Esophagus muscularis mucosa (tissue), 4 donors: ENCODE data around the gene TNS1. TPM values are rescaled to one million over a fixed set of nuclear protein-coding genes. Genes with fewer than 3 reads are reported as not detected.

Source experiments
- DNase-seq: peaks from one replicate; pipeline ENCODE4 v3.0.0-alpha.2; 2017; ENCODE audit errors: extremely low spot score
- H3K27ac ChIP-seq, 4 donors: fragments of 200-600 bp; sonication (generic); replicated peaks in 1 of 4; 1 replicate in 3 of 4; 2 replicates in 1 of 4; pipeline ENCODE4 v1.5.1; 2016 to 2019; ENCODE audit warnings: mild to moderate bottlenecking in 1 of 4
- H3K27me3 ChIP-seq, 4 donors: fragments of 200-600 bp; sonication (generic); one replicate each; pipeline versions ENCODE4 v1.5.1 to v1.6.0; 2016 to 2019
- H3K36me3 ChIP-seq, 4 donors: fragments of 200-600 bp; sonication (generic); one replicate each; pipeline ENCODE4 v1.5.1; 2016 to 2019
- H3K4me1 ChIP-seq, 4 donors: fragments of 200-600 bp; sonication (generic); one replicate each; pipeline ENCODE4 v1.5.1; 2016 to 2019
- H3K4me3 ChIP-seq, 4 donors: fragments of 200-600 bp; sonication (generic); 1 replicate in 2 of 4; 2 replicates in 2 of 4; pipeline ENCODE4 v1.5.1; 2016 to 2019; ENCODE audit warnings: mild to moderate bottlenecking in 4 of 4, moderate library complexity in 1 of 4
- H3K9me3 ChIP-seq, 4 donors: fragments of 200-600 bp; sonication (generic); 1 replicate in 3 of 4; 2 replicates in 1 of 4; pipeline ENCODE4 v1.5.1; 2016 to 2019
- EP300 ChIP-seq: sonication (generic); formaldehyde crosslinking; IDR thresholded peaks from one replicate; pipeline ENCODE4 v1.6.1; 2017; ENCODE audit warnings: antibody characterized with exemption
- POLR2A ChIP-seq: fragments of 450-650 bp; IDR thresholded peaks from one replicate; pipeline ENCODE4 v1.6.1; 2017; ENCODE audit warnings: antibody characterized with exemption, moderate library complexity, mild to moderate bottlenecking, low read depth
- POLR2AphosphoS5 ChIP-seq, 2 donors: sonication (generic); formaldehyde crosslinking; IDR thresholded peaks; one replicate each; pipeline ENCODE4 v1.6.1; 2017; ENCODE audit warnings: antibody characterized with exemption in 2 of 2
- WGBS: methylation state at CpG from one replicate; pipeline ENCODE4 v1.1.5; 2018; 5-methylcytosine and 5-hydroxymethylcytosine counted together
- intact Hi-C: fragments of 100-400 bp; cut with DNase I; formaldehyde crosslinking; loops from one replicate; pipeline ENCODE4 v1.15.1; 2023
- total RNA-seq, 4 donors: library from RNA; depleted of rRNA; stranded (reverse); fragments of >200 nt; gene quantifications; one replicate each; pipeline versions ENCODE4 v1.1.0 to v1.2.1, GENCODE V29; 2016
- TF ChIP-seq, protein P1 (sequence below), 3 experiments: fragments of 200-600 bp in 2 of 3; fragments of 450-650 bp in 1 of 3; sonication (generic) in 2 of 3; IDR thresholded peaks; one replicate each; pipeline ENCODE4 v1.5.1; 2017 to 2019; ENCODE audit warnings: antibody characterized with exemption in 3 of 3, mild to moderate bottlenecking in 2 of 3, moderate library complexity in 1 of 3

Gene TNS1
- total RNA-seq, 4 donors from 2014 or later: 1,001 to 2,170 (median 1,411) TPM

DNA sequence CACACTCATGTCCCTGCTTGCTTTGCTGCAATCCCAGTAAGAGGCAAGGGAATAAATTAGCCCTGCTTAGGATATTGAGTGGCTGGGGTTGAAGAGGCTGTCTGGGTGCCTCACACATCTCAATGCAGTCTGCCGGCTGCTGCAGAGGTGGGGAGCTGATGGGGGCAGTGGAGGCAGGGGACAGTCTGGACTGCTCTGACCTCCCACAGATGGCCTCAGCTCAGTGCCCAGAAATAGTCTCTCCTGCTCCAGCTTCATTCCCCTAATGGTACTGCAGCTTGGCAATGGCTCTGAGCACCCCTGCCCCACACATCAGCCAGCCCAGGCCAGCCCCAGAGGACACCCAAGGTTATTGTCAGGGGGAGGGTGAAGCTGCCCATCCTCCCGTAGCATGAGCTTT, 21.5 kb upstream of the TNS1 start:
- 90% methylated on average over 2 of the region's 2 CpGs for WGBS
- TF ChIP-seq POLR2AphosphoS5 (IDR thresholded peaks at IDR 0.05): no peak
- TF ChIP-seq, protein P1, sequence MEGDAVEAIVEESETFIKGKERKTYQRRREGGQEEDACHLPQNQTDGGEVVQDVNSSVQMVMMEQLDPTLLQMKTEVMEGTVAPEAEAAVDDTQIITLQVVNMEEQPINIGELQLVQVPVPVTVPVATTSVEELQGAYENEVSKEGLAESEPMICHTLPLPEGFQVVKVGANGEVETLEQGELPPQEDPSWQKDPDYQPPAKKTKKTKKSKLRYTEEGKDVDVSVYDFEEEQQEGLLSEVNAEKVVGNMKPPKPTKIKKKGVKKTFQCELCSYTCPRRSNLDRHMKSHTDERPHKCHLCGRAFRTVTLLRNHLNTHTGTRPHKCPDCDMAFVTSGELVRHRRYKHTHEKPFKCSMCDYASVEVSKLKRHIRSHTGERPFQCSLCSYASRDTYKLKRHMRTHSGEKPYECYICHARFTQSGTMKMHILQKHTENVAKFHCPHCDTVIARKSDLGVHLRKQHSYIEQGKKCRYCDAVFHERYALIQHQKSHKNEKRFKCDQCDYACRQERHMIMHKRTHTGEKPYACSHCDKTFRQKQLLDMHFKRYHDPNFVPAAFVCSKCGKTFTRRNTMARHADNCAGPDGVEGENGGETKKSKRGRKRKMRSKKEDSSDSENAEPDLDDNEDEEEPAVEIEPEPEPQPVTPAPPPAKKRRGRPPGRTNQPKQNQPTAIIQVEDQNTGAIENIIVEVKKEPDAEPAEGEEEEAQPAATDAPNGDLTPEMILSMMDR (IDR thresholded peaks at IDR 0.05): no peak
- TF ChIP-seq POLR2A: no peak
- TF ChIP-seq EP300: no peak
- Histone ChIP-seq H3K9me3 (no peaks in the 10 kb centered on the region), H3K36me3 (no peaks in the 10 kb centered on the region), H3K4me3 (no peak overlapping the region), H3K27me3 (no peaks in the 10 kb centered on the region), H3K27ac (no peak overlapping the region), H3K4me1 (peaks cover 12 to 31% (median 16%) of the 10 kb centered on the region in 4 donors)
- DNase-seq: no peak
- intact Hi-C loops: no loop called here

DNA sequence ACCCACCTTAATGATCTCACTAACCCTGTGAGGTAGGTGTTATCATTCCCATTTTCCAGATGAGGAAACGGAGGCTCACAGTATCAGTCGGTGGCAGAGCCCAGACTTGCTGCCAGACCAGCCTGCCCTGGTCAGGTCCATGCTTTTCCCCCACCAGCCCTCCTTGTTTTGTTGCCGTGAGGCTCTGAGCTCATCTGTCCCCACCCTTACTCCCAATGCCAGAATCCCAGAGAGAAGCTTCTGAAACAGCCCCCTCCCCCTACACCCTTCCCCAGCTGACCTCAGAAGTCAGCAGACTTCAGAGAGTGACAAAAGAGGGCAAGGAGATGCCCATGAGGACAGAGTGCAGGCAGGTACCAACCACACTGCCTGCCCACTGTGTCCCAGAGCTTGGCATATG, 20.8 kb upstream of the TNS1 start:
- intact Hi-C loops: no loop called here
- 94% methylated on average over 2 of the region's 3 CpGs for WGBS
- no peaks in the 10 kb centered on the region for H3K36me3 ChIP-seq
- H3K9me3 ChIP-seq: no peaks in the 10 kb centered on the region
- peaks cover 12 to 27% (median 15%) of the 10 kb centered on the region in 4 donors for H3K4me1 ChIP-seq
- DNase-seq: no peak
- H3K27me3 ChIP-seq: no peaks in the 10 kb centered on the region
- no peak overlapping the region for H3K27ac ChIP-seq
- no peak overlapping the region for H3K4me3 ChIP-seq
- TF ChIP-seq EP300: no peak
- no peak for TF ChIP-seq POLR2A
- TF ChIP-seq POLR2AphosphoS5 (IDR thresholded peaks at IDR 0.05): no peak
- TF ChIP-seq, protein P1 (IDR thresholded peaks at IDR 0.05): no peak

DNA sequence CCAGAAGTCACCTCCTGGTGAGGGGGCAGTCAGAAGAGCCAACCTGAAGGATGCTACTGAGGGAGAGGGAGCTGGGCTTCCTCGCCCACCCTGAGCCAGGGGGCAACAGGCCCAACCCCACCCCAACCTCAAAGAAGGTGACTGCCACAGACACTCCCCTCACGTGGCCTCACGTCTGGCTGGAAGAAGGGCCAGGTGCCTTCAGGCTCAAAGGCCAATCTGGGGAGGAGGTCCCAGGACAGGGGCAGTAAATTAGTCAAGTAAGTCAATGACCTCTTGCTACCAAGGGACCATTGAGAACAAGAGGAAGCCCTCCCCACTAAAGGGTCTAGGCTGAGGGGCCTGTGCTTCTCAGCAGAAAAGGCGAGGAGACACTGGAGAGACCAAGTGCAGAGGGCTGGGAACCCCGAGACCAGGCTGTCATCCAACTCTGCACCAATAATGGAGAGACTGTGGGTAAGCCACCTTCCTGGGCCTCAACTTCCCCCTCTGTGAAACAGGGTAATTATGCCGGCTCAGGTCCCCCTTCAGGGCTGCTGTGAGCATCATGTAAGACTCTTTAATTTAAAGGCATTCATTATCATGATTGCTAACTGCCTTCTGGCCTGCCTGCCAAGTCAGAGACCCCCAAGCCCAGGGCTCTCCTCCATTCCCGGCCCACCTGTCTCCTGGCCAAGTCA, 20.2 kb upstream of the TNS1 start:
- H3K4me1 ChIP-seq: peaks cover 18 to 30% (median 22%) of the 10 kb centered on the region in 4 donors
- no peak overlapping the region for H3K27ac ChIP-seq
- H3K36me3 ChIP-seq: no peaks in the 10 kb centered on the region
- TF ChIP-seq POLR2A: no peak
- no peak for TF ChIP-seq EP300
- TF ChIP-seq, protein P1 (IDR thresholded peaks at IDR 0.05): no peak
- TF ChIP-seq POLR2AphosphoS5 (IDR thresholded peaks at IDR 0.05): no peak
- intact Hi-C loops: no loop called here
- no peak for DNase-seq
- no peak overlapping the region for H3K4me3 ChIP-seq
- H3K27me3 ChIP-seq: no peaks in the 10 kb centered on the region
- H3K9me3 ChIP-seq: no peaks in the 10 kb centered on the region
- 86% methylated on average over 7 of the region's 7 CpGs for WGBS

DNA sequence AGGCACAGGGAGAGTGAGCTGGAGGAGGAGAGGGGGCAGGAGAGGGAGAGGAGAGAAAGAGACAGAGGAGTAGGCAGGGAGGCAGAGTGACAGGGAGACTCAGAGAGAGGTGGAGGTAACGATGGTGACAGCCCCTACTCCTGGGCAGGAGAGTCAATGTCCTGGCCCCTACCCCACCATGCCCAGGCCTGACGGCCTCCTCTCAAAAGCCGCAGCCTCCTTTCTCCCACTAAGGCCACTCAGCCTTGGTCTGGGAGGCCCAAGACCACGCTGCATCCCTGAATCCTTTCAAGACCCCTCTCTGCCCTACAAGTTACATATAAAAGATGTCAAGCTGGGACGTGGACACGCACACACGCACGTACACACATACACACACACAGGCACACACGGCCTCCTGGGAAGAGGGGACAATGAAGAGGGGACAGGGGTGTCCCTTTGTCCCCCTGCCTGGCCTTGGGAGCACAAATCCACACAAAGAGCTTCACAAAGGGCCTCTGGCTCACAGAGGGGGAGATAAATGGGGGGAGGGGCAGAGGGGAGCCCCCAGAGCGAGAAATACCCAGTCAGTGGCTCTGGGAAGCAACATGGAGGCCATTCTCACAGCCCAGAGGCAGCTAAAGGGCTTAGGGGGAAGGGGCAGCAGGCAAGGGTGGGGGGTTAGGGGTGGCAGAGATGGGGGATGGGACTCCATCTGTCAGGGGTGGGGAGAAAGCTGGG, 19.5 kb upstream of the TNS1 start:
- peaks cover 25 to 33% (median 29%) of the 10 kb centered on the region in 4 donors for H3K4me1 ChIP-seq
- 99% methylated on average over 10 of the region's 10 CpGs for WGBS
- intact Hi-C loops: no loop called here
- TF ChIP-seq EP300: no peak
- TF ChIP-seq POLR2AphosphoS5 (IDR thresholded peaks at IDR 0.05): no peak
- H3K27me3 ChIP-seq: no peaks in the 10 kb centered on the region
- no peaks in the 10 kb centered on the region for H3K36me3 ChIP-seq
- no peaks in the 10 kb centered on the region for H3K9me3 ChIP-seq
- no peak overlapping the region for H3K27ac ChIP-seq
- H3K4me3 ChIP-seq: no peak overlapping the region
- no peak for DNase-seq

DNA sequence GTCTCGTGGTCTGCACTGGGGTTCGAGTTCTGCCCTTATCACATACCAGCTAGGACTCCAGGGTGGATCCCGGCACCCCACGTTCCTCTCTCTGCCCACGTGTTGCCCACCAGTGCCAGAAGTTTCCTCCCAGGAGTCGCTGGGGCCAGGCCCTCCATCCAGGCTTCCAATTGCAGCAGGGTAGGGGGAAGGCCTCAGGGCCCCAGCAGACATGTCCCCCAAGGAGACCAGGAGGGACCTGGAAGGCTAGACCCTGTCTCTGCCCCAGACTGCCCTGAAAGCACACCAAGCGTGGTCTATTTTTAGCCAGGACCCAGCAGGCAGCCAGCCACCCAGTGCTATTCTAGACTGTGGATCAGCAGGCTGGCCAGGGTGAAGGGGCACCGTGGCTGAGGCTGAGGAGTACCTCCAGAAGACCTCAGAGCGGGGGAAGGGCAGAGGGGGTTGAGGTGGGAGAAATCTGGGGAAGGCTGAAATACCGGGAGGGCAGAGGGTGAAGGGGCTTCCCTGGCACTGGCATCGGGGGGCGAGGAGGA, 18.8 kb upstream of the TNS1 start:
- Histone ChIP-seq H3K36me3 (no peaks in the 10 kb centered on the region), H3K4me1 (peaks cover 32 to 38% (median 35%) of the 10 kb centered on the region in 4 donors), H3K27ac (no peak overlapping the region), H3K27me3 (no peaks in the 10 kb centered on the region), H3K9me3 (no peaks in the 10 kb centered on the region), H3K4me3 (no peak overlapping the region)
- intact Hi-C loops: no loop called here
- TF ChIP-seq POLR2AphosphoS5 (IDR thresholded peaks at IDR 0.05) (no peak), EP300 (no peak), POLR2A (no peak)
- TF ChIP-seq, protein P1 (IDR thresholded peaks at IDR 0.05): no peak
- 76% methylated on average over 9 of the region's 12 CpGs for WGBS
- DNase-seq: no peak
